K562 (cell line): ENCODE measurements around the gene MOCOS. TPM values are rescaled to one million over a fixed set of nuclear protein-coding genes. Genes with fewer than 3 reads are reported as not detected.
A peak's percentile ranks its signal among the peaks of the same experiment; 100 is the strongest.

Source experiments
- KLF10 ChIP-seq: fragments of 250-450 bp; sonication (Bioruptor Pico); IDR thresholded peaks from 2 replicates; pipeline ENCODE4 v1.6.1; 2021; ENCODE audit warnings: matching md5 sums
- REST ChIP-seq, 2 experiments: fragments of 450-650 bp; formaldehyde crosslinking in 1 of 2; IDR thresholded peaks; 2 replicates each; pipeline versions ENCODE4 v1.4.0 to v1.6.1; 2014 to 2020; ENCODE audit warnings: mild to moderate bottlenecking in 2 of 2, borderline replicate concordance in 1 of 2, low read depth in 1 of 2
- RHOXF2B ChIP-seq: fragments of 250-450 bp; sonication (Bioruptor Pico); conservative IDR thresholded peaks from 2 replicates; pipeline ENCODE4 v1.5.1; 2021
- SMAD2 ChIP-seq: fragments of 150-350 bp; IDR thresholded peaks from 2 replicates; pipeline ENCODE4 v1.6.1; 2014; ENCODE audit warnings: low read depth, mild to moderate bottlenecking, low read length
- ZNF764 ChIP-seq: fragments of 250-450 bp; sonication (Bioruptor Pico); IDR thresholded peaks from 2 replicates; pipeline ENCODE4 v1.4.0; 2020; ENCODE audit warnings: low read depth, mild to moderate bottlenecking, moderate library complexity
- polyA plus RNA-seq, 8 experiments: library from polyadenylated mRNA; depleted of rRNA in 4 of 8; stranded (reverse) in 5 of 8; unstranded in 3 of 8; fragments of >200 nt; fragmentation: Nextera tagmentation in 2 of 8; fragmentation: Illumina TruSeq in 1 of 8; extraction: Ambion mirVana in 2 of 8; extraction: Trizol in 1 of 8; gene quantifications; 2 replicates each; pipeline versions ENCODE4 v1.2.1 to v1.2.3, GENCODE V29; 2011 to 2014; ENCODE audit warnings: inconsistent platforms in 1 of 8, missing spikeins in 1 of 8
- total RNA-seq, 7 experiments: library from RNA; depleted of rRNA in 6 of 7; stranded (reverse); fragments of >200 nt in 6 of 7; fragmentation: Illumina TruSeq in 2 of 7; extraction: Trizol in 2 of 7; gene quantifications; 2 replicates each; pipeline versions ENCODE4 v1.2.1 to v1.2.3, GENCODE V29; 2011 to 2021; ENCODE audit warnings: low replicate concordance in 1 of 7

MOCOS gene
- total and polyA plus RNA-seq, 9 of the 15 experiments (the other 6 are each of a cell fraction or from before 2014, with no cell fraction given) = 4.5 to 12.4 (median 9.1) TPM

DNA sequence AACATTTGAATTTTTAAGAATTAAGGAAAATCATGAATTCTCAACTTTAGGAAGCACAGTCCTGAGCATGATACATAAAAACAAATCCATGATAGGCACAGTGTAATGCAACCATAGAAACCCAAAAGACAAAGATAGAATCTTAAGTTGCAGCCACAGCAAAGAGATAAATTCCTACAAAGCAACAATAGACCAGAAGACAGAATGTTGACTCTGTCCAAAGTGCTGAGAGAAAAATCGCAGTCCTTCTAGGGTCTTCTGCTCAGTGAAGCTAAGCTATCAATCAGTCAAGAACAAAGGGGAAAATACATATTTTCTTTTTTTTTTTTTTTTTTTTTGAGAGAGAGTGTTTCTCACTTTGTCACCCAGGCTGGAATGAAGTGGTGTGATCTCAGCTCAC is 88.3 kb downstream of the MOCOS start (continued):
- peak; percentile 85 for TF ChIP-seq REST (IDR thresholded peaks at IDR 0.05; ENCODE audit: borderline replicate concordance)
- no peak for TF ChIP-seq REST (CRISPR knock-in tag; IDR thresholded peaks at IDR 0.05; ENCODE audit: low read depth)
- TF ChIP-seq KLF10 (CRISPR knock-in tag) = no peak
- TF ChIP-seq RHOXF2B (CRISPR knock-in tag) = no peak
- TF ChIP-seq SMAD2 = no peak
- TF ChIP-seq ZNF764 (CRISPR knock-in tag) = no peak
